LNCaP clone FGC (cell line): Measurements from ENCODE around the gene TDRD9.
A peak's percentile ranks its signal among the peaks of the same experiment; 100 is the strongest.

Source experiments
- DNase-seq: peaks from one replicate; pipeline ENCODE4 v3.0.0-alpha.2; 2011; ENCODE audit warnings: low read depth
- H3K4me3 ChIP-seq: 2 replicates; pipeline ENCODE4 v1.5.1; 2011; ENCODE audit warnings: mild to moderate bottlenecking, low read depth, low read length, control low read depth
- TF ChIP-seq, protein P1 (sequence below): IDR thresholded peaks from 2 replicates; pipeline ENCODE4 v1.5.1; 2012; ENCODE audit warnings: mild to moderate bottlenecking; ENCODE audit not compliant: control insufficient read depth, insufficient read depth; ENCODE audit errors: extremely low read depth

The TDRD9 gene

GRCh38 chr14:104026024-104026423 lies 97.8 kb downstream of the TDRD9 start:
- TF ChIP-seq, protein P1, sequence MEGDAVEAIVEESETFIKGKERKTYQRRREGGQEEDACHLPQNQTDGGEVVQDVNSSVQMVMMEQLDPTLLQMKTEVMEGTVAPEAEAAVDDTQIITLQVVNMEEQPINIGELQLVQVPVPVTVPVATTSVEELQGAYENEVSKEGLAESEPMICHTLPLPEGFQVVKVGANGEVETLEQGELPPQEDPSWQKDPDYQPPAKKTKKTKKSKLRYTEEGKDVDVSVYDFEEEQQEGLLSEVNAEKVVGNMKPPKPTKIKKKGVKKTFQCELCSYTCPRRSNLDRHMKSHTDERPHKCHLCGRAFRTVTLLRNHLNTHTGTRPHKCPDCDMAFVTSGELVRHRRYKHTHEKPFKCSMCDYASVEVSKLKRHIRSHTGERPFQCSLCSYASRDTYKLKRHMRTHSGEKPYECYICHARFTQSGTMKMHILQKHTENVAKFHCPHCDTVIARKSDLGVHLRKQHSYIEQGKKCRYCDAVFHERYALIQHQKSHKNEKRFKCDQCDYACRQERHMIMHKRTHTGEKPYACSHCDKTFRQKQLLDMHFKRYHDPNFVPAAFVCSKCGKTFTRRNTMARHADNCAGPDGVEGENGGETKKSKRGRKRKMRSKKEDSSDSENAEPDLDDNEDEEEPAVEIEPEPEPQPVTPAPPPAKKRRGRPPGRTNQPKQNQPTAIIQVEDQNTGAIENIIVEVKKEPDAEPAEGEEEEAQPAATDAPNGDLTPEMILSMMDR, result no peak
- DNase-seq, result no peak
- H3K4me3 ChIP-seq, result no peak overlapping the region

GRCh38 chr14:104030958-104031357 lies 102.7 kb downstream of the TDRD9 start:
- TF ChIP-seq, protein P1, result no peak
- no peak overlapping the region for H3K4me3 ChIP-seq
- peak; percentile 68 for DNase-seq

- TF ChIP-seq, protein P1, result no peak
- no peak for DNase-seq
- no peak overlapping the region for H3K4me3 ChIP-seq
Observed at GRCh38 chr14:104031384-104031783, 103.1 kb downstream of the TDRD9 start.

GRCh38 chr14:104034976-104035699 lies 106.9 kb downstream of the TDRD9 start:
- H3K4me3 ChIP-seq, result no peak overlapping the region
- TF ChIP-seq, protein P1, result no peak
- DNase-seq, result no peak

DNA sequence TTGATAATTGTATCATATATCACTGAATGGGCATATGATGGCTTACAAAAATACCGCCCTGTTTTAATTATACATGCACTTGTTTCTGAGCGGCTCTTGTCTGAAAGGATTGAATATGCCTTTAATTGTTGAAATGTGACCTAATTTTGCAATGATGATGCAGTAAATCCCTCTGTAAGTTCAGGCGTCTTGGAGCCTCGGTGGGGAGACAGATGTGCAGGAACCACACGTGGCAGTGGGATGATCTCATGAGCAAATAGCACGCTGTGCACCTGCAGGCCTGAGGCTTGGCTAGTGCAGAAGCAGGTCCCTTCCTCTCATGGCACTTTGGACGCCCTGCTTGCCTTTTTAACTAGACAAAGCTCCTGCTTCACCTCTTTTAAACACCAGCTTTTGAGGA lies 108.0 kb downstream of the TDRD9 start:
- no peak overlapping the region for H3K4me3 ChIP-seq
- no peak for DNase-seq
- TF ChIP-seq, protein P1, result no peak

- DNase-seq, result no peak
- no peak overlapping the region for H3K4me3 ChIP-seq
- TF ChIP-seq, protein P1, result no peak
Observed at GRCh38 chr14:104037074-104037473, 108.8 kb downstream of the TDRD9 start.

DNA sequence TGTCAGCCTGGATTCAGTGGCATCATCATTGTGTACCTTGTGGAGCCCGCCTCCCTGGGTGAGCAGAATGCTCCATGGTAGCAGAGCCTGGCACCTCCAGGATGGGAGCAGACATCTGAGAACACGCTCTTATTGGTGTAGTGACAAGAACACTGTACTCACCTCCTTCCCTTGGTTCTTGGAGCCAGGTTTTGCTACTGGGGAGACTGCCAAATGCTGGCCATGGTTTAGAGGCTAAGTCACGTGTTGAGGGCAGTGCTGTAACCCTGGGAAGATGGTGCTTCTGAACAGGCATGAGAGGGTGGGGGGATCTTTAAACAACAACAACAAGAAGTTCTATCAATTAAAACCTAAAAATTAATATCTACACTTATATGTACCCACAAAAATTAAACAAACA lies 109.6 kb downstream of the TDRD9 start:
- H3K4me3 ChIP-seq, result no peak overlapping the region
- TF ChIP-seq, protein P1, result no peak
- DNase-seq, result peak; percentile 59
